ENCODE data around the gene TAGLN.
"Not testable (repeated sequence)": the region's sequence is repeated elsewhere in the genome, so short reads cannot be mapped to it uniquely, and the experiment has no call there.

Gene TAGLN

DNA sequence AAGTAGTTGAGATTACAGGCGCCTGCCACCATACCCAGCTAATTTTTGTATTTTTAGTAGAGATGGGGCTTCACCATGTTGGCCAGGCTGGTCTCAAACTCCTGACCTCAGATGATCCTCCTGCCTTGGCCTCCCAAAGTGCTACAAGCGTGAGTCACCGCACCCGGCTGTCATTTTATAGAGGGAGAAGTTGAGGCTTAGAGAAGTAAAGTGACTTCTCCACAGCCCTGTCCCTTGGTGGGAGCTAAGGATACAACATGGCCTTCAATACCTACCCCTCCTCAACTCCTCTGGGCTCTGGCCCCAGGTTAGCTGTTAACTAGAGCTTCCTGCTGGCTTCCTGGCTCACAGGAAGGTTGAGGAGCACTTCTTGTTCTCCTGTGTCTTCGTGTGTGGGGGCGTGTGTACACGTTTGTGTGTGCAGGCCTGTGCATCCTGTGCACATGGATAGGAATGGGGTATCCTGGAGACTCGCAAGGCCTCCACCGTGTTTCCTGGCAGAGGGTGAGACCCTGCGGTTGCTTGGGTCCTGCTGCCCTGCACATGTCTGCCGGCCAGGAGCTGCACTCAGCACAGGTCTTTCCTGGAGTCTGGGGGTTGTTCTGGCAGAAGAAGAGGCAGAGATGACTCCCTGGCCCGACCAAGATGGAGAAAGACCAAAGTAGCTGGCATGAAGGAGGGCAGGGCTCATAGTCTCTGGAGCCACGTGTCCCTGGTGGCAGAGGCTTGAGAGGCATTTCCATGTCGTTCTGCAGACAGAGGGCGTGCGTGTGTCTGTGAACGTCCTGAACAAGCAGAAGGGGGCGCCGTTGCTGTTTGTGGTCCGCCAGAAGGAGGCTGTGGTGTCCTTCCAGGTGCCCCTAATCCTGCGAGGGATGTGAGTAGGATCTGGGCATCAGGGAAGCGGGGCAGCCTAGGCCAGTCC lies 18.2 kb upstream of the TAGLN start:
- peak in 4 of 5 experiments; percentile 21 to 89 (median 38) for DNase-seq

- no peak for DNase-seq
Measured at GRCh38 chr11:117181586-117182550, 17.3 kb upstream of the TAGLN start.

DNA sequence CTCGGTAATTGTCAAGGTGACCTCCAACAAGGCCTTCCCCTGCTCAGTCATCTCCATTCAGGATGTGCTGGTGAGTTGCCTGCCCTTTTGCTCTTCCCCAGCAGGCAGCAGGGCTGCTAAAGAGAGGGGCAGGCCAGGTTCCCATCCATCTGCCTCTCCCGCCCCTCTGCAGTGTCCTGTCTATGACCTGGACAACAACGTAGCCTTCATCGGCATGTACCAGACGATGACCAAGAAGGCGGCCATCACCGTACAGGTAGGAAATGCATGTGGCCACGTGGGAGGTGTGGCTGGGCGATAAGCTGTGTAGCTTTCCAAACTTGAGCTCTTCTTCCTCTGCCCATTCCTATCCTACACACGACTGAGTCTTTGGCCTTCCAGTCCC lies 16.6 kb upstream of the TAGLN start:
- DNase-seq, result no peak

- not testable (repeated sequence) for DNase-seq
Measured at GRCh38 chr11:117183178-117183577, 16.0 kb upstream of the TAGLN start.

DNA sequence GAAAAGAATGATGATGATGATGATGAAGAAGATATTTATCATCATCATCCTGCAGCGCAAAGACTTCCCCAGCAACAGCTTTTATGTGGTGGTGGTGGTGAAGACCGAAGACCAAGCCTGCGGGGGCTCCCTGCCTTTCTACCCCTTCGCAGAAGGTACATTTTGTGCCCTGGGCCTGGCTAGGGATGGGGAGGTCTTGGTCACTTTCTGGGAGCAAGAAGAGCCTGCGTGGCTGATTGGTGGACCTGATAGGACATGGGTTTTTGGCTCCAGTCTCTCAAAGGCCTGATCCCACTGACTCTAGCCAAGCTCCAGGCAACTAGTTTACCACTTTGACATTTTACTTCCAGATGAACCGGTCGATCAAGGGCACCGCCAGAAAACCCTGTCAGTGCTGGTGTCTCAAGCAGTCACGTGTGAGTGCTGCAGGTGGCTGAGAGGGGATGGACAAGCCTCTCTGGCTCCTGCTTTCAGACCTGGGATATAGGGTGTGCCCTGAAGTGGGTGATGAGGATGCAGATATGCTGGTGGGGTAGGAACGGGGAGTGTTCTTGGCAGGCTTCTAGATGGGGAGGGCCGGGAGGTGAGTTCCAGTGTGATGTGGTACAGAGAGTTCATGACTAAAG lies 15.3 kb upstream of the TAGLN start:
- no peak for DNase-seq

GRCh38 chr11:117185736-117186430 lies 13.3 kb upstream of the TAGLN start:
- DNase-seq, result no peak

DNA sequence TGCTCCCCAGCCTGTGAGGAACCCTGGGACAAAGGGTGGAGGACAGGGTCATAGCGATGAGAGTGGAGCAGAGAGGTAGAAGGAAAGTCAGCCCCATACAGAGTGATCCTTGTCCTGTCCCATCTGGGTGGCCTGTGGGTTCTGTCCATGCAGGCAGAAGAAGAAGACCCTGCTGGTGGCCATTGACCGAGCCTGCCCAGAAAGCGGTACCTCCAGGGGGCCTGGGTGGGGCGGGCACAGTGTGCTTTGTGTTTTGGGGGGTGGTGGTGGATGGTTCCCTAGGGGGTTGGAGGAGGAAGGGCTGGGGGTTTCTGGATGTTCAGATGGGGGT lies 12.8 kb upstream of the TAGLN start:
- no peak for DNase-seq

- no peak for DNase-seq
Measured at GRCh38 chr11:117187007-117187406, 12.2 kb upstream of the TAGLN start.

- DNase-seq, result no peak
Measured at GRCh38 chr11:117187428-117187798, 11.8 kb upstream of the TAGLN start.

GRCh38 chr11:117187799-117188481 lies 11.2 kb upstream of the TAGLN start:
- no peak for DNase-seq

- no peak for DNase-seq
Measured at GRCh38 chr11:117188620-117189081, 10.5 kb upstream of the TAGLN start.

DNA sequence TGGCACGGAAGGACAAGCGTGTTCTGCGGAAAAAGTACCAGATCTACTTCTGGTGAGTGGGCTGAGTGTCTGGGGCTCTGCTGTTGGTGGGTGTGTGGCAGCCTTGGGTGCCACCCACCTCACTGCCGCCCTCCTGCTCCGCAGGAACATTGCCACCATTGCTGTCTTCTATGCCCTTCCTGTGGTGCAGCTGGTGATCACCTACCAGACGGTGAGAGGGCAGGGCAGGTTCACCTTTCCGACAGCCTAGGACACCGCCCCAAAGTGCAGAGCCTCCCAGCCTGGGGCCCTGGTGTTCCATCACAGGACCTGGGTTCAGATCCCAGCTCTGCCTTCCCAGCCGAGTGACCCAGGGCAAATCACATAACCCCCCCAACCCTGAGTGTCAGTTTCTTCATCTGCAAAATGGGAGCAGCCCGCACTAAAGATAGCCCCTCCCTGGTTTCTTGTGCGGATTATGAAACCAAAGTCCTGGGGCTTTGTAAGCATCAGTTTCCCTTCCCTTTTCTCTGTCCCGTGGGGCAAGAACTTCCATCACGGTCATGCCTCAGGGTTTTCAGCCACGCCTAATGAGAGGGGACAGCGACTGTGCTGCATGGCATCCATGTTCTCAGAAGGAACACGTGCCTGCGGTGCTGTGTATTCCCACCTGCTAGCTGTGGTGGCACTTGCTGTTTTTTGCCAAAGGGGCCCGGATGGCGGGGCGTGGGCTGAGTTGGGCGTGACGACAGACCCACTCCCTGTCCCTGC lies 9.8 kb upstream of the TAGLN start:
- DNase-seq, result no peak

- DNase-seq, result no peak
Measured at GRCh38 chr11:117189941-117190544, 9.1 kb upstream of the TAGLN start.

DNA sequence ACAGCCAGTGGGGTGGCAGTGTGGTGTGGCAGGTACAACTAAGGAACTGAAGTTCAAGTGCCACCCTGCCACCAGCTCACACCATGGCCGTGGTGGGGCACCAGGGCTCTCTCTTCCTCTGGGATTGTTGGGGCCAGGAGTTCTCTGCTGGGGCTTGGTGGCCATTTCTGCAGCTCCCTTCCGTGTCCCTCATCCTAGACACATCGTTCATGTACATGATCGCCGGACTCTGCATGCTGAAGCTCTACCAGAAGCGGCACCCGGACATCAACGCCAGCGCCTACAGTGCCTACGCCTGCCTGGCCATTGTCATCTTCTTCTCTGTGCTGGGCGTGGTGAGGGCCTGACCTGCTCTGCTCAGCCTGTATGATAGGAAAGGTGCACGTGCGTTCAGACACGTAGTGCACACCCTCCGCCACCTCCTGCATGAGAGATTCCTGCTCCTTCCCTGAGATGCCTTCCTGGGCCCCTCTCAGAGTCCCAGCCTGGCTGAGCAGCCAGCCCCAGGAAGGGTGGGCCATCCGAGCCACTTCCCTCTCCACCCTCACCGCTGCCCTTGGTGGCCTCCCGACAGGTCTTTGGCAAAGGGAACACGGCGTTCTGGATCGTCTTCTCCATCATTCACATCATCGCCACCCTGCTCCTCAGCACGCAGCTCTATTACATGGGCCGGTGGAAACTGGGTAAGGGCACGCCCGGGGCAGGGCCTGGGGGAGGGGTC lies 7.3 kb upstream of the TAGLN start:
- no peak for DNase-seq

DNA sequence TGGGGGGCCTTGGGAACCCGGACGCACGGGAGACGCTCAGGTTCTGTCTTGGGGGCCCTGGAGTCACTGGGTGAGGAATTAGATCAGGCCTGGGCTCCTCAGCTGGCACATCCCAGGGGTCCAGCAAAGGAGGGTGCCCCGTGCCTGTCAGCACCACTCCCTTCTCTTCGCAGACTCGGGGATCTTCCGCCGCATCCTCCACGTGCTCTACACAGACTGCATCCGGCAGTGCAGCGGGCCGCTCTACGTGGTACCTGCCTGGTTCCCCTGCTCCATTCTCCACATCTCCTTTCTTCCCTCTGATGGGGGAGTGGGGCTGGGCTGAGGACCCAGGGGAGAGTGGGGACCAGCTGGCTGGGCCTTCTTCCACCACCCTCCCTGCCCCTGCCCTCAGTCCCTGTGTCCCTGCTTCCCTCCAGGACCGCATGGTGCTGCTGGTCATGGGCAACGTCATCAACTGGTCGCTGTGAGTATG lies 6.7 kb upstream of the TAGLN start:
- no peak for DNase-seq

GRCh38 chr11:117193130-117194020 lies 5.8 kb upstream of the TAGLN start:
- no peak for DNase-seq

- no peak for DNase-seq
Measured at GRCh38 chr11:117194267-117194666, 4.9 kb upstream of the TAGLN start.

DNA sequence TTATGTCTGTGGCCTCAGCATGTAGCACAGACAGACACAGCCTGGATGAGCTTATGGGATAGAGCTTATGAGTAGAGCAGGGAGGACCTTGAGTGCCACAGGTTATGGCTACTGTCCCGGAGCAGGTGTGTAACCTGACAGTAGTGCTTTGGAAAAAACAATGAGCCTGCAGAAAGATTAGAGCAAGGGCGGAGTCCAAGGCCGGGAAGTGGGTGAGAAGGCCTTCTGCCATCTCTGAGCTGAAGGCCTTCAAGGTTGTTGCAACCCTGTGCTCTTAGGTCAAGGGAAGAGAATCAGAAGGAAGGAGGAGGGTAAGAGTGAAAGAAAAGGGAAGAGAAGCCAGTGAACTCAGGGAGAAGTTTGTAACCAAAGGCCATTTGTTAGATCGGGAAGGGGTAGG lies 3.9 kb upstream of the TAGLN start:
- DNase-seq, result no peak

DNA sequence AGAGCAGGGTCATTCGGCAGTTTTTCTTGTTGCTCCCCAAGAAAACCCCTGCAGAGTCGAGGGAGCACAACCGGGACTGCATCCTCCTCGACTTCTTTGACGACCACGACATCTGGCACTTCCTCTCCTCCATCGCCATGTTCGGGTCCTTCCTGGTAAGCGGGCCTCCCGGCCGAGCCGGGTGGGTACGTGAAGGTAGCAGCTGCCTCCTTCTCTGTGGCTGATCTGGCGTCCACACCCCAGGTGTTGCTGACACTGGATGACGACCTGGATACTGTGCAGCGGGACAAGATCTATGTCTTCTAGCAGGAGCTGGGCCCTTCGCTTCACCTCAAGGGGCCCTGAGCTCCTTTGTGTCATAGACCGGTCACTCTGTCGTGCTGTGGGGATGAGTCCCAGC lies 3.4 kb upstream of the TAGLN start:
- no peak for DNase-seq
